Upper lobe of left lung (tissue), 6 donors: Measurements from ENCODE around the gene RASGRF2. TPM values are rescaled to one million over a fixed set of nuclear protein-coding genes. Genes with fewer than 3 reads are reported as not detected.

Experiments used
- ATAC-seq, 2 donors: fragments of 200-7000 bp; cut with Tn5 transposase; one replicate each; pipeline ENCODE4 v1.9.1; 2022; ENCODE audit warnings: mild to moderate bottlenecking in 2 of 2, moderate library complexity in 2 of 2; ENCODE audit not compliant: low FRiP score in 2 of 2
- DNase-seq, 2 donors: peaks; one replicate each; pipeline ENCODE4 v3.0.0-alpha.2; 2019 to 2020
- H3K27ac ChIP-seq, 4 donors: fragments of 200-600 bp; sonication (generic); one replicate each; pipeline ENCODE4 v1.5.1; 2016 to 2019
- H3K27me3 ChIP-seq, 4 donors: fragments of 200-600 bp; sonication (generic); one replicate each; pipeline ENCODE4 v1.5.1; 2017 to 2019
- H3K36me3 ChIP-seq, 4 donors: fragments of 200-600 bp; sonication (generic); one replicate each; pipeline ENCODE4 v1.5.1; 2016 to 2019
- H3K4me1 ChIP-seq, 4 donors: fragments of 200-600 bp; sonication (generic); one replicate each; pipeline ENCODE4 v1.5.1; 2018 to 2019
- H3K4me3 ChIP-seq, 4 donors: fragments of 200-600 bp; sonication (generic); one replicate each; pipeline ENCODE4 v1.5.1; 2017 to 2019; ENCODE audit warnings: mild to moderate bottlenecking in 2 of 4, moderate library complexity in 1 of 4
- H3K9me3 ChIP-seq, 4 donors: fragments of 200-600 bp; sonication (generic); one replicate each; pipeline ENCODE4 v1.5.1; 2018 to 2019
- CTCF ChIP-seq, 6 experiments: fragments of 450-650 bp in 4 of 6; fragments of 200-600 bp in 2 of 6; sonication (generic) in 2 of 6; IDR thresholded peaks; one replicate each; pipeline ENCODE4 v1.5.1; 2016 to 2019; ENCODE audit warnings: antibody characterized with exemption in 6 of 6
- EP300 ChIP-seq, 4 donors: sonication (generic); formaldehyde crosslinking; IDR thresholded peaks; one replicate each; pipeline ENCODE4 v1.5.1; 2017; ENCODE audit warnings: antibody characterized with exemption in 4 of 4, control low read depth in 2 of 4
- POLR2A ChIP-seq, 4 donors: fragments of 450-650 bp; IDR thresholded peaks; one replicate each; pipeline ENCODE4 v1.5.1; 2016 to 2017; ENCODE audit warnings: antibody characterized with exemption in 4 of 4, mild to moderate bottlenecking in 2 of 4
- POLR2AphosphoS5 ChIP-seq, 2 donors: sonication (generic); formaldehyde crosslinking; IDR thresholded peaks; one replicate each; pipeline ENCODE4 v1.5.1; 2017; ENCODE audit warnings: antibody characterized with exemption in 2 of 2
- WGBS, 2 donors: methylation state at CpG; one replicate each; pipeline ENCODE4 v1.1.5; 2017 to 2018; 5-methylcytosine and 5-hydroxymethylcytosine counted together
- total RNA-seq, 6 donors: library from RNA; depleted of rRNA in 4 of 6; stranded (reverse); fragments of >200 nt in 4 of 6; gene quantifications; one replicate each; pipeline versions ENCODE4 v1.1.0 to v1.2.1, GENCODE V29; 2016 to 2021
- donor health status: DM: no; HTN: no; CAD: no; lungs with moderate emphysema.
- donor health status: DM: no; HTN: yes; CAD: no; lungs with severe emphysema.

RASGRF2 gene
- total RNA-seq, 6 donors from 2014 or later = 1.5 to 10.5 (median 4.9) TPM

DNA sequence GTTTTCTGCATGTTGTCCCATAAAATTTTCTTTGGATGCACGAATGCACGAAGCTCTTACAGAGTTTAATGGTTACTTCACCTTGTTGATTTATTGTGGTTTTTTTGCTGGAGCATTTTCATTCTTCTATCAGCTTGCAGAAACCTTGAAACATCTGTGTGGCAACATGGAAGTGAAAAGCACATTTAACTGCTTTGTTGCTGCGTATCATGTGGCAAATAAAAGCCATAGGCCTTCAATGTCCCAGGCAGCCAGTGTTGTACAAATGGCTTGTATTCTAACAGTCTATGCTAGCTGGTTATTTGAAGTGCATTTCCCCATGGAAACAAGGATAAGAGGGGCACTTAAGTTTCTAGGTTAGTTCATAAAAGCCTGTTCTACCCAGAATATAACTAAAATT, 42.5 kb upstream of the RASGRF2 start:
- Histone ChIP-seq H3K9me3 (no peaks in the 10 kb centered on the region), H3K4me1 (no peaks in the 10 kb centered on the region), H3K27me3 (no peaks in the 10 kb centered on the region), H3K36me3 (no peaks in the 10 kb centered on the region), H3K4me3 (no peak overlapping the region), H3K27ac (no peak overlapping the region)
- DNase-seq = no peak
- WGBS, 2 donors = 66 to 80% methylated on average over 3 of the region's 3 CpGs
- no peak for TF ChIP-seq POLR2A (IDR thresholded peaks at IDR 0.05)
- no peak for TF ChIP-seq EP300 (IDR thresholded peaks at IDR 0.05)
- TF ChIP-seq POLR2AphosphoS5 (IDR thresholded peaks at IDR 0.05) = no peak
- no peak for TF ChIP-seq CTCF (IDR thresholded peaks at IDR 0.05)
- ATAC-seq = no peak

- no peaks in the 10 kb centered on the region for H3K9me3 ChIP-seq
- H3K27me3 ChIP-seq = no peaks in the 10 kb centered on the region
- TF ChIP-seq EP300 (IDR thresholded peaks at IDR 0.05) = no peak
- TF ChIP-seq POLR2A (IDR thresholded peaks at IDR 0.05) = no peak
- WGBS, 2 donors = 92% methylated on average over 6 of the region's 6 CpGs
- no peak overlapping the region for H3K27ac ChIP-seq
- no peaks in the 10 kb centered on the region for H3K36me3 ChIP-seq
- H3K4me3 ChIP-seq = no peak overlapping the region
- no peaks in the 10 kb centered on the region for H3K4me1 ChIP-seq
- DNase-seq (no peak), ATAC-seq (no peak)
Measured at GRCh38 chr5:80919678-80920196, 40.4 kb upstream of the RASGRF2 start.

DNA sequence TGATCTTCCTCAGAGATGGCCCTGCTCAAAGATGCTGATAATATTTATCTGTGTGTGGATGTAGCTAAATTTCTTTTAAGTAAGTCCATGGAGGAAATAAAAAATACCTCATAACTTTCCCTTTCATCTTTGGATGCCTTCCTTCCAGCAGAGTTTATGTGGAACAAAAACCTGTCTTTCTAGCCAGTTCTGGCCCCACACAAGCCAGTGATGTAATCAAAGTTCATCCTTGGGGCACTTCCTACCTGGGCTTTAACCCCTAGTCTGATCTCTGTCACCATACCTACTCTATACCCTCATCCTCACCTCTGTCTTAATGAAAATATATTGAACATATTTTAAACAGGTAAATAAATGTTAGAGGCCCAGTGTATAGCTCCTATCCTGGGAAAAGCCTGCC, 39.8 kb upstream of the RASGRF2 start:
- TF ChIP-seq CTCF (IDR thresholded peaks at IDR 0.05) (no peak), EP300 (IDR thresholded peaks at IDR 0.05) (no peak), POLR2AphosphoS5 (IDR thresholded peaks at IDR 0.05) (no peak), POLR2A (IDR thresholded peaks at IDR 0.05) (no peak)
- DNase-seq (no peak), ATAC-seq (no peak)
- no peaks in the 10 kb centered on the region for H3K9me3 ChIP-seq
- H3K4me3 ChIP-seq = no peak overlapping the region
- H3K27ac ChIP-seq = no peak overlapping the region
- no peaks in the 10 kb centered on the region for H3K4me1 ChIP-seq
- H3K36me3 ChIP-seq = no peaks in the 10 kb centered on the region
- no peaks in the 10 kb centered on the region for H3K27me3 ChIP-seq

GRCh38 chr5:80921026-80921425, 39.1 kb upstream of the RASGRF2 start:
- ATAC-seq (no peak), DNase-seq (no peak)
- Histone ChIP-seq H3K4me3 (no peak overlapping the region), H3K4me1 (no peaks in the 10 kb centered on the region), H3K27me3 (no peaks in the 10 kb centered on the region), H3K9me3 (no peaks in the 10 kb centered on the region), H3K27ac (no peak overlapping the region), H3K36me3 (no peaks in the 10 kb centered on the region)
- TF ChIP-seq POLR2A (IDR thresholded peaks at IDR 0.05) (no peak), POLR2AphosphoS5 (IDR thresholded peaks at IDR 0.05) (no peak), EP300 (IDR thresholded peaks at IDR 0.05) (no peak), CTCF (IDR thresholded peaks at IDR 0.05) (no peak)

GRCh38 chr5:80925931-80926330, 34.2 kb upstream of the RASGRF2 start:
- H3K9me3 ChIP-seq = no peaks in the 10 kb centered on the region
- H3K36me3 ChIP-seq = no peaks in the 10 kb centered on the region
- no peaks in the 10 kb centered on the region for H3K27me3 ChIP-seq
- 60 to 83% methylated on average over 1 of the region's 1 CpG for WGBS, 2 donors
- H3K27ac ChIP-seq = no peak overlapping the region
- no peak for TF ChIP-seq POLR2AphosphoS5 (IDR thresholded peaks at IDR 0.05)
- no peak for TF ChIP-seq POLR2A (IDR thresholded peaks at IDR 0.05)
- TF ChIP-seq EP300 (IDR thresholded peaks at IDR 0.05) = no peak
- TF ChIP-seq CTCF (IDR thresholded peaks at IDR 0.05) = no peak
- no peak for ATAC-seq
- DNase-seq = no peak
- H3K4me3 ChIP-seq = no peak overlapping the region
- H3K4me1 ChIP-seq = no peaks in the 10 kb centered on the region
